ENCODE measurements around the gene ZNRF1.

ZNRF1 gene

DNA sequence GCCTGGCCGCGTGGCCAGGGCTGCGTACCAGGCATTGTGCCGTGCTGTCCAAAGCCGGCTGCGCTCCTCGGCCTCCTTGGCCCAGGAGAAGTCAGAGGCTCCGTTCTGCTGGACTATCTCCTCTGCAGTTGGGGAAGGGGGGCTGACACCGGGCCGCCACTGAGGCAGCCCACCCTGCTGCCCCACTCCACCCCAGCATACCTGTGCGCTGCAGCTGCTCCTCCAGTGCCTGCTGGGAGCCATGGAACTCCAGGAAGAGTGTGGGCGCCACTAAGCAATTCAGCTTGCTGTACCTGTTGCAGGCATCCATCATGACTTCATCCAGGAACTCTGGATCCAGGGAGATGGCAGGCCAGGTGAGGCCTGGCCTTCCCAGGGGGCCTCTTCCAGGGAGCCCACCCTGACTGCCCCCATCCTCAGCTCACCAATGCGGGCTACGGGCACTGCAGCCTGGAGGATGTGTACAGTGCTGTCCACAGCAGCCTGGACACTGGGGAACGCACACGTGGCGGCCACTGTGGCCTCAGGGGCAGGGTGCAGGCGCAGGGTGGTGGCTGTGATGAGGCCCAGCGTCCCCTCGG, 114.8 kb downstream of the ZNRF1 start:
- DNase-seq (ENCODE audit: low spot score): no peak
- TF ChIP-seq CTCF (IDR thresholded peaks at IDR 0.05; ENCODE audit: extremely low read depth, missing control alignments): no peak

DNA sequence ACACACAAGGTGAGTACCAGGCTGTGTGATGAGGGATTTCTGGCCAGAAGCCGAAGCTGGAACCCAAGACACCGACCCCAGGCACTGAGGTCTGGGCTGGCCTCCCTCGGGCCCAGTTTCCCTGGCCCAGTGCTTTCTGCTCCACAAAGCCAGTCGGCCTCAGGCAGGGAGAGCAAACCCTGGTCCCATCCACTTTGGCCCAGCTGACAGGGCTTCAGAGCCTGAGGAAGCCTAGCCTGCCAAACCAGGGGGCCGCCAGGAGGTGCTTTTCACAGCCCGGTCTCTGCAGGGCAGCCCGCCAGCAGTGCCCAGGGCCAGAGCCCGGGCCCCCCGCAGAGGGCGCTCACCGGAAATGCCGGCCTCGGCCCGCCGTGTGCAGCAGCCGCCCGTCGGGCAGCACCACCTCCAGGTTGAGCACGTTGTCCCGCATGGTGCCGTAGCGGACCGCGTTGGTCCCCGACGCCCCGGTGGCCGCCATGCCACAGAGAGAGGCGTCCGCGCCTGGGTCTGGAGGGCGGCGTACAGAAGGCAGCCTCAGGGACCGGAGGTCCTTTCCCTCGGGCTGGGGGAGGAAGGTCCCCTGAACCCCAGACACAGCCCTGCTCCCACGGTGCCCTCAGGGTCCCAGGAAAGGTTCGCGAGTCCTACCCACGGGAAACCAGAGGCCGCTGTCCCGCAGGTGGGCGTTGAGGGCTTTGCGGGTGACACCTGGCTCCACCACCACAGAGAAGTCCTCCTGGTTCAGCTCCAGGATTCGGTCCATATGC, 115.5 kb downstream of the ZNRF1 start:
- no peak for TF ChIP-seq CTCF (IDR thresholded peaks at IDR 0.05; ENCODE audit: extremely low read depth, missing control alignments)
- DNase-seq (ENCODE audit: low spot score): no peak

DNA sequence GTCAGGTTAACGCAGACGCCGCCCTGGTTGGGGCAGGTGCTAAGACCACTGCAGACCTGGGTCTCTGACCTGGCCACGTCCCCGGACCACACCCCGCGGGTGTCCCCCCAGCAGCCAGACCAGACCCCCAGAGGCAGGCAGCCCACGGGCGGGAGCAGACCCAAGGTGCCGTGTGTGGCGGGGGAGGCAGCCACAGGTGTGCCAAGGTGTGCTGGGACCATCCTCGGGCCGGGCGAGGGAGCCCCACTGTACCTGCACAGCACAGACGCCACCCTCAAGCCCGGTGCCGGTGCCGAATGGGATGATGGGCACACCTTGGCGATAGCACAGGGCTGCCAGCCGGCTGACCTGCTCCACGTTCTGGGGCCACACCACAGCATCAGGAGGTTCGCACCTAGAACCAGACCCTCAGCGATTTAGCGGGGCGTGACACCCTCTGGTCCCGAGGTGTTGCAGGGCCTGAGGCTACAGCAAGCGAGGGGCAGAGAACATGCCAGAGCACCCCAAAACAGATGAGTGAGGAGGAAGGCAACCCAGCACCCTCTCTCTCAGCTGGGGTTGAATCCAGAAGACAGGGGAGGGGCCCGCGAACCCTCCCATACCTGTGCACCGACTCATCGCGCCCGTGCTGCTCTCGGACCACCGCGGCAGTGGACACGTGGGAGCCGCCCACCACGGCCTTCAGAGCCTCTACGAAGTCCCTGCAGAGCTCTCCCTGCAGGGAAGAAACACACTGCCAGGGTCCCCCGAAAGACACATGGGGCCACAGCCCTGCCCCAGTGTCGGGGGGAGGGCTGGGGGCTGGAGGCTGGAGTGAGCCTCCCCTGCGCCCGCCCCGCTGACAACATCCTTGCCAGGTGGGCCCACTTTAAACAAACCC, 116.4 kb downstream of the ZNRF1 start:
- DNase-seq (ENCODE audit: low spot score): no peak
- TF ChIP-seq CTCF (IDR thresholded peaks at IDR 0.05; ENCODE audit: extremely low read depth, missing control alignments): no peak

DNA sequence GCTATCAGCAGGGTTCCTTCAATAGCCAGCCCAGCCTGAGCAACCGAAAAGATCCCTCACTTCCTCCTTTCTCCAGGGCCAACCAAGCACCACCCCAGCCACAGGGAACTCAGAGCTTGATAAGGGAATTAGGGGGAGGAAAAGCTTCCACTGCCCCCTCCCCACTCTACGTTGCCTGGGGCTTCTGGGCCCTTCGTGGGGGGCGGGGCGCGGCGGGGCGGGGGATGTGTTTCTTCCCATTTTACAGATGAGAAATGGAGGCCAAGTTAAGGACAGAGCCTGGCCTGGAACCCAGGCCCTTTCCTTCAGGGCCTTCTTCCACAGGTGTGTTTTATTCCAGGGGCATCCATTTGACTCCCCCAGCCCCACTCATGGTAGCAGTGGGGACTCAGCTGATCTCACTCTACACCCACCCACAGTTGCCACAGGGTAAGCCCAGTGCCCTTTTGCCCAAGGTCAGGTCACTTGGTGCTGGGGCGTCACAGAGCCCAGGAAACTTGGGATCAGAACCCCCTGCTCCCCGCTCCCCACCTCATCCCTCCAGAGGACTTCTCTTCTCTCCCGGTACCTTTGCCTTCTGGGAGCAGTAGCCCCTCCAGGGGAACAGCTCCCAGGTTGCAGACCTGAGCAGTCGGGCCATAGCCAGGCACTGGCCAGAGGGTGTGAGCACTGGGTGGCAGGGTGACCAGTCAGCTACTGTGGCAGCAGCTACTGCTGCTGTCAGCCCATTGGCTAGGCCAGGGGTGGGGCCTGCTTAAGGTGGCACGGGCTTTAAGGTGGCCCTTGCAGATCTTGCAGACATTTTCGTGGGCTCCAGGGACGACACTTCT, 117.5 kb downstream of the ZNRF1 start, which contains the start of gene LDHD:
Gene LDHD, minus strand, starts transcription at position 700 of the 830 bp plus-strand sequence. Its CDS starts 60 bp downstream, at position 640.
- TF ChIP-seq CTCF (IDR thresholded peaks at IDR 0.05; ENCODE audit: extremely low read depth, missing control alignments): no peak
- DNase-seq (ENCODE audit: low spot score): no peak

- no peak for DNase-seq (ENCODE audit: low spot score)
- TF ChIP-seq CTCF (IDR thresholded peaks at IDR 0.05; ENCODE audit: extremely low read depth, missing control alignments): no peak
Measured at GRCh38 chr16:75116911-75117245, 118.1 kb downstream of the ZNRF1 start.

GRCh38 chr16:75118943-75119539, 120.2 kb downstream of the ZNRF1 start:
- no peak for DNase-seq (ENCODE audit: low spot score)
- TF ChIP-seq CTCF (IDR thresholded peaks at IDR 0.05; ENCODE audit: extremely low read depth, missing control alignments): no peak

Data from GM20000 (cell line).